Loucy (cell line): Measurements from ENCODE around the gene ZSCAN9.

ENCODE experiments used
- EZH2phosphoT487 ChIP-seq: fragments of 200-600 bp; IDR thresholded peaks from 2 replicates; pipeline ENCODE4 v1.6.1; 2018; ENCODE audit warnings: antibody characterized with exemption, mild to moderate bottlenecking, moderate library complexity, borderline replicate concordance
- TF ChIP-seq, protein P1 (sequence below): fragments of 200-600 bp; sonication (generic); conservative IDR thresholded peaks from 2 replicates; pipeline ENCODE4 v1.5.1; 2014; ENCODE audit warnings: mild to moderate bottlenecking, antibody characterized with exemption, low read length

DNA sequence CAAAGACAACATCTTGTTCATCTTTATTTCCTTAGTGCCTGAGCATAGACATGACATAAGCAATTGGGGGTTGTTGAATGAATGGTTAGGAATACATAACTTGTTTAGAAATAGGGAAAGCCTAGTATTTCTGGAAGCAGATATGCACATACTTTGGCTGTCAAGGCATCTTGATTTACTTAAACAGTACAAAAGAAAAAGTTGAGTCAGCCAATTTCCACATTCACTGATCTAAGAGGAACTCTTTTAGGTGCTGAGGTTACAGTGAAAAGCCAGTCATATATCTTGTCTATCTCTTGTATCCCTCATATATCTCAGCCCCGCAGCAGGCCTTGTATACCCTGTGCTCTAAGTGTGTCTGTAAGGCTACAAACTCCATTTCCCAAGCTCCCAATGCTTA is 15.4 kb downstream of the ZSCAN9 start:
- TF ChIP-seq EZH2phosphoT487, result no peak
- TF ChIP-seq, protein P1, sequence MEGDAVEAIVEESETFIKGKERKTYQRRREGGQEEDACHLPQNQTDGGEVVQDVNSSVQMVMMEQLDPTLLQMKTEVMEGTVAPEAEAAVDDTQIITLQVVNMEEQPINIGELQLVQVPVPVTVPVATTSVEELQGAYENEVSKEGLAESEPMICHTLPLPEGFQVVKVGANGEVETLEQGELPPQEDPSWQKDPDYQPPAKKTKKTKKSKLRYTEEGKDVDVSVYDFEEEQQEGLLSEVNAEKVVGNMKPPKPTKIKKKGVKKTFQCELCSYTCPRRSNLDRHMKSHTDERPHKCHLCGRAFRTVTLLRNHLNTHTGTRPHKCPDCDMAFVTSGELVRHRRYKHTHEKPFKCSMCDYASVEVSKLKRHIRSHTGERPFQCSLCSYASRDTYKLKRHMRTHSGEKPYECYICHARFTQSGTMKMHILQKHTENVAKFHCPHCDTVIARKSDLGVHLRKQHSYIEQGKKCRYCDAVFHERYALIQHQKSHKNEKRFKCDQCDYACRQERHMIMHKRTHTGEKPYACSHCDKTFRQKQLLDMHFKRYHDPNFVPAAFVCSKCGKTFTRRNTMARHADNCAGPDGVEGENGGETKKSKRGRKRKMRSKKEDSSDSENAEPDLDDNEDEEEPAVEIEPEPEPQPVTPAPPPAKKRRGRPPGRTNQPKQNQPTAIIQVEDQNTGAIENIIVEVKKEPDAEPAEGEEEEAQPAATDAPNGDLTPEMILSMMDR, result no peak
